Thyroid gland (tissue), 4 donors: ENCODE results near the gene ARRDC5.

Experiments
- POLR2A ChIP-seq, 2 donors: fragments of 450-650 bp; IDR thresholded peaks; one replicate each; pipeline ENCODE4 v1.6.1; 2017; ENCODE audit warnings: antibody characterized with exemption in 2 of 2, mild to moderate bottlenecking in 2 of 2, moderate library complexity in 1 of 2
- TF ChIP-seq, protein P1 (sequence below), 6 experiments: fragments of 200-600 bp in 3 of 6; fragments of 450-650 bp in 3 of 6; sonication (generic) in 3 of 6; IDR thresholded peaks; one replicate each; pipeline ENCODE4 v1.5.1; 2016 to 2019; ENCODE audit warnings: antibody characterized with exemption in 6 of 6, mild to moderate bottlenecking in 2 of 6, inconsistent platforms in 1 of 6, moderate library complexity in 1 of 6

- TF ChIP-seq, protein P1, sequence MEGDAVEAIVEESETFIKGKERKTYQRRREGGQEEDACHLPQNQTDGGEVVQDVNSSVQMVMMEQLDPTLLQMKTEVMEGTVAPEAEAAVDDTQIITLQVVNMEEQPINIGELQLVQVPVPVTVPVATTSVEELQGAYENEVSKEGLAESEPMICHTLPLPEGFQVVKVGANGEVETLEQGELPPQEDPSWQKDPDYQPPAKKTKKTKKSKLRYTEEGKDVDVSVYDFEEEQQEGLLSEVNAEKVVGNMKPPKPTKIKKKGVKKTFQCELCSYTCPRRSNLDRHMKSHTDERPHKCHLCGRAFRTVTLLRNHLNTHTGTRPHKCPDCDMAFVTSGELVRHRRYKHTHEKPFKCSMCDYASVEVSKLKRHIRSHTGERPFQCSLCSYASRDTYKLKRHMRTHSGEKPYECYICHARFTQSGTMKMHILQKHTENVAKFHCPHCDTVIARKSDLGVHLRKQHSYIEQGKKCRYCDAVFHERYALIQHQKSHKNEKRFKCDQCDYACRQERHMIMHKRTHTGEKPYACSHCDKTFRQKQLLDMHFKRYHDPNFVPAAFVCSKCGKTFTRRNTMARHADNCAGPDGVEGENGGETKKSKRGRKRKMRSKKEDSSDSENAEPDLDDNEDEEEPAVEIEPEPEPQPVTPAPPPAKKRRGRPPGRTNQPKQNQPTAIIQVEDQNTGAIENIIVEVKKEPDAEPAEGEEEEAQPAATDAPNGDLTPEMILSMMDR (IDR thresholded peaks at IDR 0.05) = no peak
- no peak for TF ChIP-seq POLR2A (IDR thresholded peaks at IDR 0.05)
These were observed 43.0 kb downstream of the ARRDC5 start for GRCh38 chr19:4859697-4860096.
